ENCODE results near the gene BRF1.

The BRF1 gene

GRCh38 chr14:105326568-105326867 is 25.7 kb upstream of the BRF1 start:
- Histone ChIP-seq H3K27ac (replicated peaks; ENCODE audit: low read length) (no peak overlapping the region), H3K14ac (ENCODE audit: low read length) (no peak overlapping the region), H3K9ac (ENCODE audit: low read depth, low read length, poor library complexity) (no peak overlapping the region), H4K91ac (ENCODE audit: low read depth, low read length, poor library complexity) (no peak overlapping the region), H3K36me3 (replicated peaks in 1 of 2; ENCODE audit: control insufficient read depth in 2 of 2, insufficient read depth in 2 of 2, low read length in 2 of 2) (peaks cover 0 to 3% of the 10 kb centered on the region in 2 donors), H3K4me1 (ENCODE audit: control insufficient read depth in 2 of 2, insufficient read depth in 1 of 2, low read depth in 1 of 2, low read length in 2 of 2) (peaks cover 34 to 54% of the 10 kb centered on the region in 2 donors), H3K23ac (ENCODE audit: low read depth, low read length, poor library complexity) (peak overlapping the region; percentile 61), H3K4me2 (ENCODE audit: insufficient read depth, low read length, poor library complexity, severe bottlenecking) (no peak overlapping the region), H2BK5ac (ENCODE audit: low read length) (no peak overlapping the region), H2BK12ac (ENCODE audit: low read length) (peak overlapping the region; percentile 49), H3K27me3 (ENCODE audit: control insufficient read depth in 3 of 3, insufficient read depth in 3 of 3, low read depth in 1 of 3, low read length in 3 of 3) (no peaks in the 10 kb centered on the region), H3K4ac (ENCODE audit: low read length) (no peak overlapping the region), H3K79me1 (ENCODE audit: low read depth, low read length) (peaks cover 15% of the 10 kb centered on the region), H3K9me3 (replicated peaks in 1 of 2; ENCODE audit: control insufficient read depth in 2 of 2, insufficient read depth in 1 of 2, low read depth in 1 of 2, low read length in 2 of 2) (peaks cover 0 to 5% of the 10 kb centered on the region in 2 donors), H3K18ac (ENCODE audit: low read length) (no peak overlapping the region), H2BK120ac (ENCODE audit: low read depth, low read length) (no peak overlapping the region), H2AK5ac (ENCODE audit: low read depth, low read length) (peak overlapping the region; percentile 18), H3K4me3 (ENCODE audit: low read length in 2 of 2) (no peak overlapping the region), H2BK15ac (ENCODE audit: low read length) (no peak overlapping the region), H4K8ac (ENCODE audit: low read depth, low read length) (no peak overlapping the region), H2AFZ (ENCODE audit: low read length) (no peak overlapping the region)
- WGBS, 2 donors (ENCODE audit: extremely low coverage in 2 of 2, insufficient read length in 2 of 2, insufficient replicate concordance in 1 of 2): no CpG with 5 or more reads among the region's 9 CpGs
- no peak for DNase-seq (ENCODE audit: low spot score)

- no peak overlapping the region for H3K23ac ChIP-seq (ENCODE audit: low read depth, low read length, poor library complexity)
- H3K9ac ChIP-seq (ENCODE audit: low read depth, low read length, poor library complexity): peak overlapping the region; percentile 9
- no peak overlapping the region for H3K4me2 ChIP-seq (ENCODE audit: insufficient read depth, low read length, poor library complexity, severe bottlenecking)
- no peak overlapping the region for H3K27ac ChIP-seq (replicated peaks; ENCODE audit: low read length)
- DNase-seq (ENCODE audit: low spot score): no peak
- no peak overlapping the region for H2BK15ac ChIP-seq (ENCODE audit: low read length)
- H2BK5ac ChIP-seq (ENCODE audit: low read length): no peak overlapping the region
- H2AK5ac ChIP-seq (ENCODE audit: low read depth, low read length): peak overlapping the region; percentile 18
- H3K27me3 ChIP-seq (ENCODE audit: control insufficient read depth in 3 of 3, insufficient read depth in 3 of 3, low read depth in 1 of 3, low read length in 3 of 3): no peaks in the 10 kb centered on the region
- peaks cover 0 to 3% of the 10 kb centered on the region in 2 donors for H3K36me3 ChIP-seq (replicated peaks in 1 of 2; ENCODE audit: control insufficient read depth in 2 of 2, insufficient read depth in 2 of 2, low read length in 2 of 2)
- no peak overlapping the region for H4K91ac ChIP-seq (ENCODE audit: low read depth, low read length, poor library complexity)
- H3K4me1 ChIP-seq (ENCODE audit: control insufficient read depth in 2 of 2, insufficient read depth in 1 of 2, low read depth in 1 of 2, low read length in 2 of 2): peaks cover 34 to 54% of the 10 kb centered on the region in 2 donors
- no peak overlapping the region for H4K8ac ChIP-seq (ENCODE audit: low read depth, low read length)
- H2AFZ ChIP-seq (ENCODE audit: low read length): no peak overlapping the region
- no peak overlapping the region for H2BK120ac ChIP-seq (ENCODE audit: low read depth, low read length)
- WGBS, 2 donors (ENCODE audit: extremely low coverage in 2 of 2, insufficient read length in 2 of 2, insufficient replicate concordance in 1 of 2): no CpG with 5 or more reads among the region's 27 CpGs
- H3K4ac ChIP-seq (ENCODE audit: low read length): no peak overlapping the region
- no peak overlapping the region for H3K4me3 ChIP-seq (ENCODE audit: low read length in 2 of 2)
- peak overlapping the region; percentile 3 for H3K14ac ChIP-seq (ENCODE audit: low read length)
- peak overlapping the region; percentile 49 for H2BK12ac ChIP-seq (ENCODE audit: low read length)
- H3K9me3 ChIP-seq (replicated peaks in 1 of 2; ENCODE audit: control insufficient read depth in 2 of 2, insufficient read depth in 1 of 2, low read depth in 1 of 2, low read length in 2 of 2): no peaks in the 10 kb centered on the region
- peaks cover 15% of the 10 kb centered on the region for H3K79me1 ChIP-seq (ENCODE audit: low read depth, low read length)
- H3K18ac ChIP-seq (ENCODE audit: low read length): no peak overlapping the region
Observed at GRCh38 chr14:105325716-105326567, 25.1 kb upstream of the BRF1 start.

- H3K9me3 ChIP-seq (replicated peaks in 1 of 2; ENCODE audit: control insufficient read depth in 2 of 2, insufficient read depth in 1 of 2, low read depth in 1 of 2, low read length in 2 of 2): no peaks in the 10 kb centered on the region
- peaks cover 0 to 6% of the 10 kb centered on the region in 2 donors for H3K36me3 ChIP-seq (replicated peaks in 1 of 2; ENCODE audit: control insufficient read depth in 2 of 2, insufficient read depth in 2 of 2, low read length in 2 of 2)
- no peak overlapping the region for H2AK5ac ChIP-seq (ENCODE audit: low read depth, low read length)
- no peak overlapping the region for H2BK120ac ChIP-seq (ENCODE audit: low read depth, low read length)
- no peak overlapping the region for H2BK15ac ChIP-seq (ENCODE audit: low read length)
- H3K4me2 ChIP-seq (ENCODE audit: insufficient read depth, low read length, poor library complexity, severe bottlenecking): no peak overlapping the region
- no peak overlapping the region for H3K18ac ChIP-seq (ENCODE audit: low read length)
- peak overlapping the region; percentile 9 for H3K9ac ChIP-seq (ENCODE audit: low read depth, low read length, poor library complexity)
- H2AFZ ChIP-seq (ENCODE audit: low read length): no peak overlapping the region
- H3K79me1 ChIP-seq (ENCODE audit: low read depth, low read length): peaks cover 15% of the 10 kb centered on the region
- no peak overlapping the region for H3K4ac ChIP-seq (ENCODE audit: low read length)
- no peak overlapping the region for H4K8ac ChIP-seq (ENCODE audit: low read depth, low read length)
- H3K27ac ChIP-seq (replicated peaks; ENCODE audit: low read length): no peak overlapping the region
- no peak overlapping the region for H3K14ac ChIP-seq (ENCODE audit: low read length)
- H3K4me1 ChIP-seq (ENCODE audit: control insufficient read depth in 2 of 2, insufficient read depth in 1 of 2, low read depth in 1 of 2, low read length in 2 of 2): peaks cover 30 to 50% of the 10 kb centered on the region in 2 donors
- no peak overlapping the region for H4K91ac ChIP-seq (ENCODE audit: low read depth, low read length, poor library complexity)
- no peaks in the 10 kb centered on the region for H3K27me3 ChIP-seq (ENCODE audit: control insufficient read depth in 3 of 3, insufficient read depth in 3 of 3, low read depth in 1 of 3, low read length in 3 of 3)
- no peak overlapping the region for H3K4me3 ChIP-seq (ENCODE audit: low read length in 2 of 2)
- DNase-seq (ENCODE audit: low spot score): no peak
- H2BK5ac ChIP-seq (ENCODE audit: low read length): no peak overlapping the region
- H2BK12ac ChIP-seq (ENCODE audit: low read length): no peak overlapping the region
- H3K23ac ChIP-seq (ENCODE audit: low read depth, low read length, poor library complexity): peak overlapping the region; percentile 16
- no CpG with 5 or more reads among the region's 9 CpGs for WGBS, 2 donors (ENCODE audit: extremely low coverage in 2 of 2, insufficient read length in 2 of 2, insufficient replicate concordance in 1 of 2)
Observed at GRCh38 chr14:105325303-105325702, 24.5 kb upstream of the BRF1 start.

- Histone ChIP-seq H3K27ac (replicated peaks; ENCODE audit: low read length) (no peak overlapping the region), H3K79me1 (ENCODE audit: low read depth, low read length) (peaks cover 15% of the 10 kb centered on the region), H3K14ac (ENCODE audit: low read length) (peak overlapping the region; percentile 97), H3K4ac (ENCODE audit: low read length) (no peak overlapping the region), H2BK5ac (ENCODE audit: low read length) (no peak overlapping the region), H2BK120ac (ENCODE audit: low read depth, low read length) (no peak overlapping the region), H2AFZ (ENCODE audit: low read length) (no peak overlapping the region), H3K27me3 (ENCODE audit: control insufficient read depth in 3 of 3, insufficient read depth in 3 of 3, low read depth in 1 of 3, low read length in 3 of 3) (no peaks in the 10 kb centered on the region), H4K91ac (ENCODE audit: low read depth, low read length, poor library complexity) (no peak overlapping the region), H2BK15ac (ENCODE audit: low read length) (no peak overlapping the region), H3K36me3 (replicated peaks in 1 of 2; ENCODE audit: control insufficient read depth in 2 of 2, insufficient read depth in 2 of 2, low read length in 2 of 2) (peaks cover 0 to 6% of the 10 kb centered on the region in 2 donors), H3K9me3 (replicated peaks in 1 of 2; ENCODE audit: control insufficient read depth in 2 of 2, insufficient read depth in 1 of 2, low read depth in 1 of 2, low read length in 2 of 2) (no peaks in the 10 kb centered on the region), H3K4me2 (ENCODE audit: insufficient read depth, low read length, poor library complexity, severe bottlenecking) (no peak overlapping the region), H2AK5ac (ENCODE audit: low read depth, low read length) (no peak overlapping the region), H3K18ac (ENCODE audit: low read length) (peak overlapping the region; percentile 48), H2BK12ac (ENCODE audit: low read length) (no peak overlapping the region), H3K9ac (ENCODE audit: low read depth, low read length, poor library complexity) (peak overlapping the region; percentile 60), H3K23ac (ENCODE audit: low read depth, low read length, poor library complexity) (no peak overlapping the region), H3K4me1 (ENCODE audit: control insufficient read depth in 2 of 2, insufficient read depth in 1 of 2, low read depth in 1 of 2, low read length in 2 of 2) (peaks cover 30 to 47% of the 10 kb centered on the region in 2 donors), H3K4me3 (ENCODE audit: low read length in 2 of 2) (no peak overlapping the region), H4K8ac (ENCODE audit: low read depth, low read length) (no peak overlapping the region)
- DNase-seq (ENCODE audit: low spot score): no peak
- WGBS, 2 donors (ENCODE audit: extremely low coverage in 2 of 2, insufficient read length in 2 of 2, insufficient replicate concordance in 1 of 2): no CpG with 5 or more reads among the region's 12 CpGs
Observed at GRCh38 chr14:105324871-105325270, 24.1 kb upstream of the BRF1 start.

All from neuronal stem cell (in vitro differentiated cells).